Measurements from ENCODE around the gene SNX12. TPM values are rescaled to one million over a fixed set of nuclear protein-coding genes. Genes with fewer than 3 reads are reported as not detected.

SNX12 gene
- total and polyA plus RNA-seq, 2 experiments from 2014 or later = 28.5 to 75.3 TPM

- Mint-ChIP-seq H3K27me3 (ENCODE audit: insufficient read depth, low read depth, poor library complexity) (peaks cover 2% of the 10 kb centered on the region), H3K4me1 (no peaks in the 10 kb centered on the region; the same call in 2 of the 3 replicates), H3K36me3 (ENCODE audit: low read depth) (no peaks in the 10 kb centered on the region), H3K9me3 (no peaks in the 10 kb centered on the region; the same call in 2 of the 3 replicates), H3K27ac (no peak overlapping the region), H3K4me3 (no peak overlapping the region)
- Histone ChIP-seq H3K9me2 (ENCODE audit: insufficient read depth) (no peaks in the 10 kb centered on the region), H3K4me1 (ENCODE audit: insufficient read depth) (no peaks in the 10 kb centered on the region), H3K4me3 (no peak overlapping the region), H3K36me3 (ENCODE audit: insufficient read depth) (no peaks in the 10 kb centered on the region), H3F3A (replicated peaks; ENCODE audit: low read depth) (no peaks in the 10 kb centered on the region), H2AFZ (no peak overlapping the region), H3K79me2 (replicated peaks; ENCODE audit: insufficient read depth) (no peaks in the 10 kb centered on the region), H3K4me2 (no peak overlapping the region), H4K20me1 (replicated peaks; ENCODE audit: insufficient read depth) (no peaks in the 10 kb centered on the region), H3K27me3 (ENCODE audit: insufficient read depth) (no peaks in the 10 kb centered on the region), H3K27ac (ENCODE audit: low read depth) (no peak overlapping the region)
- no peak for DNase-seq (ENCODE audit: low spot score)
- TF ChIP-seq ZNF462 (CRISPR knock-in tag; IDR thresholded peaks at IDR 0.05) (no peak), STAT1 (IDR thresholded peaks at IDR 0.05; ENCODE audit: unreplicated experiment) (no peak)
- no peak for ATAC-seq
Measured at GRCh38 chrX:71091263-71091662, 23.1 kb upstream of the SNX12 start.

- ATAC-seq (no peak), DNase-seq (ENCODE audit: low spot score) (no peak)
- H3K36me3 Mint-ChIP-seq (ENCODE audit: low read depth) = no peaks in the 10 kb centered on the region
- no peaks in the 10 kb centered on the region for H3K4me1 ChIP-seq (ENCODE audit: insufficient read depth)
- no peaks in the 10 kb centered on the region for H3K79me2 ChIP-seq (replicated peaks; ENCODE audit: insufficient read depth)
- no peak overlapping the region for H3K27ac Mint-ChIP-seq
- no peaks in the 10 kb centered on the region for H3K4me1 Mint-ChIP-seq
- no peak overlapping the region for H2AFZ ChIP-seq
- H3K9me3 Mint-ChIP-seq = no peaks in the 10 kb centered on the region
- H3K27me3 Mint-ChIP-seq (ENCODE audit: insufficient read depth, low read depth, poor library complexity) = no peaks in the 10 kb centered on the region
- no peaks in the 10 kb centered on the region for H3K36me3 ChIP-seq (ENCODE audit: insufficient read depth)
- H3K4me2 ChIP-seq = no peak overlapping the region
- no peaks in the 10 kb centered on the region for H3K9me2 ChIP-seq (ENCODE audit: insufficient read depth)
- H3F3A ChIP-seq (replicated peaks; ENCODE audit: low read depth) = no peaks in the 10 kb centered on the region
- H3K27ac ChIP-seq (ENCODE audit: low read depth) = no peak overlapping the region
- H3K4me3 Mint-ChIP-seq = no peak overlapping the region
- H4K20me1 ChIP-seq (replicated peaks; ENCODE audit: insufficient read depth) = no peaks in the 10 kb centered on the region
- H3K4me3 ChIP-seq = no peak overlapping the region
- H3K27me3 ChIP-seq (ENCODE audit: insufficient read depth) = no peaks in the 10 kb centered on the region
- TF ChIP-seq ZNF331 (CRISPR knock-in tag; IDR thresholded peaks at IDR 0.05; ENCODE audit: low read depth) (no peak), JUNB (IDR thresholded peaks at IDR 0.05; ENCODE audit: unreplicated experiment) (no peak), STAT1 (IDR thresholded peaks at IDR 0.05; ENCODE audit: unreplicated experiment) (no peak), ZNF114 (CRISPR knock-in tag; IDR thresholded peaks at IDR 0.05) (no peak), REST (IDR thresholded peaks at IDR 0.05; ENCODE audit: unreplicated experiment) (no peak), EZH2 (IDR thresholded peaks at IDR 0.05; ENCODE audit: low read depth, unreplicated experiment) (no peak), EZH2phosphoT487 (IDR thresholded peaks at IDR 0.05; ENCODE audit: unreplicated experiment) (no peak), POLR2AphosphoS5 (IDR thresholded peaks at IDR 0.05; ENCODE audit: low read depth) (no peak), ETS1 (IDR thresholded peaks at IDR 0.05) (no peak), CREB1 (CRISPR knock-in tag; IDR thresholded peaks at IDR 0.05; ENCODE audit: low read depth) (no peak)
Measured at GRCh38 chrX:71085900-71086299, 17.8 kb upstream of the SNX12 start.
